Endothelial cell of umbilical vein (primary cell): ENCODE measurements around the gene PLCG2. TPM values are rescaled to one million over a fixed set of nuclear protein-coding genes. Genes with fewer than 3 reads are reported as not detected.

Experiments
- BruUV-seq: library from RNA; stranded (reverse); fragments of 400-500 nt; replicated peaks from 2 replicates; lab custom pipeline; 2021; lab: Mats Ljungman, UMichigan
- CTCF ChIA-PET: fragments of 300-600, 350-600 bp; sonication (Branson Sonifier 250); formaldehyde crosslinking; loops from one replicate; lab custom pipeline; 2021; ENCODE audit warnings: antibody characterized with exemption, inconsistent platforms; lab: Charles Lee
- POLR2A ChIA-PET: fragments of 300-600, 350-600 bp; sonication (Branson Sonifier 250); formaldehyde crosslinking; loops from one replicate; lab custom pipeline; 2021; ENCODE audit warnings: antibody characterized with exemption, inconsistent platforms; lab: Charles Lee
- DNase-seq: peaks from one replicate; pipeline ENCODE4 v3.0.0-alpha.2; 2011; ENCODE audit warnings: low read depth, low spot score
- FAIRE-seq: peaks from 2 replicates; lab custom pipeline; 2011; peaks lifted over from hg19 to GRCh38; lab: Jason Lieb, UNC
- H2AFZ ChIP-seq: 2 replicates; pipeline ENCODE4 v1.6.0; 2012; ENCODE audit warnings: low read depth, low read length, control low read depth, inconsistent platforms
- H3K27ac ChIP-seq: 2 replicates; pipeline ENCODE4 v1.5.1; 2011; ENCODE audit warnings: low read depth, mild to moderate bottlenecking, control low read depth, low read length, moderate library complexity; ENCODE audit not compliant: insufficient read depth
- H3K27me3 ChIP-seq, 2 experiments: 2 replicates each; pipeline versions ENCODE4 v1.6.0 to v1.6.1; 2011; ENCODE audit warnings: low read length in 2 of 2, mixed read lengths in 1 of 2; ENCODE audit not compliant: control insufficient read depth in 2 of 2, insufficient read depth in 2 of 2
- H3K36me3 ChIP-seq, 2 experiments: 2 replicates in 1 of 2; 3 replicates in 1 of 2; pipeline ENCODE4 v1.5.1; 2011; ENCODE audit warnings: low read length in 2 of 2, mild to moderate bottlenecking in 1 of 2, moderate library complexity in 1 of 2; ENCODE audit not compliant: control insufficient read depth in 2 of 2, insufficient read depth in 2 of 2; ENCODE audit errors: extremely low read depth in 1 of 2
- H3K4me1 ChIP-seq: 3 replicates; pipeline ENCODE4 v1.5.1; 2011; ENCODE audit warnings: mild to moderate bottlenecking, low read length; ENCODE audit not compliant: control insufficient read depth, insufficient read depth; ENCODE audit errors: extremely low read depth
- H3K4me2 ChIP-seq: 2 replicates; pipeline ENCODE4 v1.6.1; 2011; ENCODE audit warnings: low read length, control low read depth, mixed read lengths; ENCODE audit not compliant: insufficient read depth
- H3K4me3 ChIP-seq, 3 experiments: fragments of 200-600 bp in 1 of 3; sonication (generic), shearing (Covaris generic) in 1 of 3; replicated peaks in 1 of 3; 2 replicates each; pipeline ENCODE4 v1.5.1; 2011 to 2016; ENCODE audit warnings: control low read depth in 3 of 3, low read length in 3 of 3, mild to moderate bottlenecking in 2 of 3, inconsistent platforms in 1 of 3, low read depth in 1 of 3, moderate library complexity in 1 of 3; ENCODE audit not compliant: insufficient read depth in 1 of 3
- H3K79me2 ChIP-seq: 2 replicates; pipeline ENCODE4 v1.6.0; 2012; ENCODE audit warnings: low read length, inconsistent platforms; ENCODE audit not compliant: control insufficient read depth, insufficient read depth
- H3K9ac ChIP-seq: replicated peaks from 2 replicates; pipeline ENCODE3; 2011; ENCODE audit warnings: low read length, control low read depth; ENCODE audit not compliant: insufficient read depth; ENCODE audit errors: extremely low read depth
- H3K9me1 ChIP-seq: replicated peaks from 3 replicates; pipeline ENCODE4 v1.6.0; 2011; ENCODE audit warnings: mild to moderate bottlenecking, low read length; ENCODE audit not compliant: control insufficient read depth, insufficient read depth; ENCODE audit errors: extremely low read depth
- H3K9me3 ChIP-seq: replicated peaks from 2 replicates; pipeline ENCODE4 v1.5.1; 2012; ENCODE audit warnings: low read length, inconsistent platforms; ENCODE audit not compliant: control insufficient read depth, insufficient read depth
- H4K20me1 ChIP-seq: replicated peaks from 2 replicates; pipeline ENCODE3; 2011; ENCODE audit warnings: mild to moderate bottlenecking, low read length; ENCODE audit not compliant: control insufficient read depth, insufficient read depth; ENCODE audit errors: extremely low read depth
- EZH2 ChIP-seq: IDR thresholded peaks from 2 replicates; pipeline ENCODE4 v1.6.1; 2012; ENCODE audit warnings: borderline replicate concordance, low read depth, mild to moderate bottlenecking, moderate library complexity, low read length, inconsistent platforms; ENCODE audit not compliant: severe bottlenecking
- FOS ChIP-seq: IDR thresholded peaks from 2 replicates; pipeline ENCODE4 v1.6.1; 2011; ENCODE audit warnings: mild to moderate bottlenecking, low read length, moderate library complexity, borderline replicate concordance; ENCODE audit not compliant: insufficient read depth
- GATA2 ChIP-seq: IDR thresholded peaks from 2 replicates; pipeline ENCODE4 v1.7.0; 2011; ENCODE audit warnings: low read depth, mild to moderate bottlenecking, moderate library complexity, mixed read lengths, low read length; ENCODE audit not compliant: insufficient read length, insufficient read depth
- MYC ChIP-seq: IDR thresholded peaks from one replicate; pipeline ENCODE4 v1.6.1; 2011; ENCODE audit warnings: mild to moderate bottlenecking, low read depth, low read length
- POLR2A ChIP-seq: IDR thresholded peaks from 2 replicates; pipeline ENCODE4 v1.6.1; 2012; ENCODE audit warnings: low read depth, mild to moderate bottlenecking, control low read depth, low read length
- POLR2AphosphoS5 ChIP-seq: IDR thresholded peaks from 2 replicates; pipeline ENCODE4 v1.6.1; 2012; ENCODE audit warnings: low read depth, mild to moderate bottlenecking, control low read depth, low read length, moderate library complexity; ENCODE audit not compliant: insufficient read depth
- dilution Hi-C: fragments of 300-500 bp; cut with MboI; formaldehyde crosslinking; loops from one replicate; pipeline ENCODE4 v1.15.0; 2019; ENCODE audit warnings: low sequenced_read_pairs; ENCODE audit not compliant: extremely low pct_ligation_motif_present
- intact Hi-C: fragments of 100-400 bp; cut with micrococcal nuclease; formaldehyde crosslinking; loops from one replicate; pipeline ENCODE4 v1.10.0; 2022
- polyA plus RNA-seq, 4 experiments: library from polyadenylated mRNA; depleted of rRNA in 3 of 4; stranded (reverse) in 3 of 4; unstranded in 1 of 4; fragments of >200 nt; gene quantifications; 2 replicates each; pipeline versions ENCODE4 v1.2.1 to v1.2.3, GENCODE V29; 2011 to 2012; ENCODE audit warnings: missing spikeins in 1 of 4
- total RNA-seq: library from RNA; stranded (reverse); gene quantifications from 2 replicates; pipeline ENCODE4 v1.2.3, GENCODE V29; 2021

Gene PLCG2
- total and polyA plus RNA-seq, 2 donors (not counting 3 experiments of a cell fraction or from before 2014, with no cell fraction given), result 10.8 to 13.6 TPM

DNA sequence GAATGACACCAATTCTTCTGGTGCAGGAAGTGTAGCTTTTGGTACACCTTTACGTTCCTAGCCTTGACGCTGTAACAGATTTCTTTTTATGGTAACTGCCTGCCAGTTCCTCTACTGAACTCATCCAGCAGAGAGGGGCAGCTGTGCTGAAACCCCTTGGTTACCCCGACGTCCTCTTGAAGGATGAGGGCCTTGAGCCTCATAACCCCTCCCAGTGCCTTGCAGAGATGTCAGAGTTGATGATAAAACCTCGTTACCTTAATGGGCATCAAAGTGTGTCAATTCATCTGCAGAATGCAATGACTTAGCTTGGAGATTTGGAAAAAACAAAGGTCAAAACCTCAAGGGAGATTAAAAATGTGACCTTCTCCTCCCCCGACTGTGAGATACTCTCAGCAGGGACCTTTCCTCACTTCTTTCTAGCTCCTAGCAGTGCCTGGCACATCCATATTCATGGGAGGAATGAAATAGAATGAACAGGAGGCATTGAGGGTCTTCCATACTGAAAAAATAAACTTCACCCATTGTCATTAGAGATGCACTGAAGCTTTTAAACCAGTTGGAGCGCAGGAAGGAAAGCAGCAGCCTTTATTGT, 163.0 kb downstream of the PLCG2 start:
- FAIRE-seq, result no peak
- Histone ChIP-seq H3K4me3 (no peak overlapping the region), H3K9ac (no peak overlapping the region), H3K79me2 (no peaks in the 10 kb centered on the region), H3K27ac (no peak overlapping the region), H4K20me1 (no peaks in the 10 kb centered on the region), H3K9me1 (no peaks in the 10 kb centered on the region), H3K4me1 (no peaks in the 10 kb centered on the region), H3K36me3 (no peaks in the 10 kb centered on the region), H3K27me3 (no peaks in the 10 kb centered on the region), H3K4me2 (no peak overlapping the region), H2AFZ (no peak overlapping the region), H3K9me3 (no peaks in the 10 kb centered on the region)
- intact Hi-C loops (loop anchor here (10.0 kb wide), 1 partner anchor 513 kb away; no protein-coding TSS in a partner anchor), dilution Hi-C loops (no loop called here)
- no peak for DNase-seq
- TF ChIP-seq POLR2AphosphoS5, result no peak
- no peak for TF ChIP-seq MYC
- no peak for TF ChIP-seq GATA2
- TF ChIP-seq EZH2, result no peak
- TF ChIP-seq FOS, result no peak
- no peak for TF ChIP-seq POLR2A
- ChIA-PET CTCF (interaction anchor here (1.4 to 8.5 kb wide), 6 partner anchors 11 to 289 kb away, joined by 4 to 171 read pairs (median 29); no protein-coding TSS in a partner anchor), POLR2A (no interaction called here)
- no TSS peak for BruUV-seq

DNA sequence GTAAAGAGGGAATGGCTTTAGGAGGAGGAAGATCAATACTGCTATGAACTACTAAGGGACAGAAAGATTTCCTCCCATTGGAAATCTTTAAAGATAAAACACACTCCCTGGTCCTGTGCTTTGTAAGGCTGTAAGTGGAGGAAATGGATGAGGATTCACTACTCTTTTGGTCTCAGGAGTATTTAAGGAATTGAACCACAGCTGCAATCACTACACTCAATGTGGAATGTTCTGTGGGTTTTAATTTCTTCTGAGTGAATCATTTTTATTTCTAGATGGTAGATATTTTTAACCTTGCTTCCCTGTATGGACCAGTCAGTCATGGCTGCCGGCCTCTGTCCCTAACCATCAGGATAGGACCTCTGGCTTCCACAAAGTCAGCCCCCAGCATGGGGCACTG, 166.6 kb downstream of the PLCG2 start:
- Histone ChIP-seq H3K4me3 (no peak overlapping the region), H4K20me1 (no peaks in the 10 kb centered on the region), H3K9ac (no peak overlapping the region), H3K9me1 (no peaks in the 10 kb centered on the region), H2AFZ (no peak overlapping the region), H3K27me3 (no peaks in the 10 kb centered on the region), H3K79me2 (no peaks in the 10 kb centered on the region), H3K9me3 (no peaks in the 10 kb centered on the region), H3K36me3 (no peaks in the 10 kb centered on the region), H3K27ac (no peak overlapping the region), H3K4me2 (no peak overlapping the region), H3K4me1 (no peaks in the 10 kb centered on the region)
- ChIA-PET CTCF (interaction anchor here (2.5 kb wide), 1 partner anchor 284 kb away, joined by 16 read pairs; no protein-coding TSS in a partner anchor), POLR2A (no interaction called here)
- no TSS peak for BruUV-seq
- DNase-seq (no peak), FAIRE-seq (no peak)
- dilution Hi-C loops, result no loop called here
- TF ChIP-seq POLR2AphosphoS5 (no peak), GATA2 (no peak), POLR2A (no peak)
- intact Hi-C loops, result loop anchor here (10.0 kb wide), 1 partner anchor 509 kb away; no protein-coding TSS in a partner anchor
